Left lung (tissue), 10 donors: ENCODE results near the gene YBX3. TPM values are rescaled to one million over a fixed set of nuclear protein-coding genes. Genes with fewer than 3 reads are reported as not detected.

ENCODE experiments used
- ATAC-seq: fragments of 200-7000 bp; cut with Tn5 transposase; one replicate; pipeline ENCODE4 v1.9.1; 2020; ENCODE audit warnings: moderate library complexity
- DNase-seq, 4 donors: peaks; one replicate each; pipeline ENCODE4 v3.0.0-alpha.2; 2013 to 2020
- H3K27ac ChIP-seq, 2 donors: fragments of 200-600 bp; sonication (generic) in 1 of 2; one replicate each; pipeline versions ENCODE4 v1.5.0 to v1.8.0; 2020 to 2021
- H3K27me3 ChIP-seq, 2 donors: fragments of 200-600 bp; sonication (generic) in 1 of 2; one replicate each; pipeline versions ENCODE4 v1.5.0 to v1.8.0; 2020 to 2021
- H3K36me3 ChIP-seq, 2 donors: fragments of 200-600 bp; sonication (generic) in 1 of 2; one replicate each; pipeline versions ENCODE4 v1.5.0 to v1.8.0; 2020 to 2021
- H3K4me1 ChIP-seq, 2 donors: fragments of 200-600 bp; one replicate each; pipeline ENCODE4 v1.8.0; 2021
- H3K4me3 ChIP-seq, 2 donors: fragments of 200-600 bp; sonication (generic) in 1 of 2; one replicate each; pipeline versions ENCODE4 v1.5.0 to v1.8.0; 2020 to 2021; ENCODE audit warnings: mild to moderate bottlenecking in 1 of 2
- H3K9me3 ChIP-seq, 2 donors: fragments of 200-600 bp; sonication (generic) in 1 of 2; one replicate each; pipeline versions ENCODE4 v1.5.0 to v1.8.0; 2020 to 2021
- intact Hi-C, 2 donors: fragments of 100-400 bp; cut with DNase I; formaldehyde crosslinking; loops; one replicate each; pipeline versions ENCODE4 v1.11.2 to v1.14.2; 2022
- polyA plus RNA-seq, 6 donors: library from polyadenylated mRNA; unstranded; fragments of 120-200 nt; gene quantifications; one replicate each; pipeline ENCODE4 v1.2.1, GENCODE V29; 2013; ENCODE audit not compliant: insufficient read length in 6 of 6
- total RNA-seq, 2 donors: library from RNA; stranded (reverse); fragmentation: NEBNext Ultra II Directional; extraction: Animal tissue kit (Norgen Biotek cat#: 25700); gene quantifications; one replicate each; pipeline ENCODE4 v1.2.1, GENCODE V29; 2021
- TF ChIP-seq, protein P1 (sequence below), 2 donors: fragments of 200-600 bp; sonication (generic) in 1 of 2; IDR thresholded peaks; one replicate each; pipeline versions ENCODE4 v1.5.0 to v1.8.0; 2021; ENCODE audit warnings: antibody characterized with exemption in 2 of 2
- donor health status: DM: no; HTN: yes; CAD: no.
- donor health status: DM: no; HTN: no; CAD: no.

Gene YBX3
- total and polyA plus RNA-seq, 8 donors, result 145 to 285 (median 157) TPM

GRCh38 chr12:10735428-10735827, 12.3 kb upstream of the YBX3 start:
- H3K4me1 ChIP-seq, result no peaks in the 10 kb centered on the region
- H3K4me3 ChIP-seq, result no peak overlapping the region
- intact Hi-C loops, result no loop called here
- H3K9me3 ChIP-seq, result no peaks in the 10 kb centered on the region
- no peaks in the 10 kb centered on the region for H3K27me3 ChIP-seq
- TF ChIP-seq, protein P1, sequence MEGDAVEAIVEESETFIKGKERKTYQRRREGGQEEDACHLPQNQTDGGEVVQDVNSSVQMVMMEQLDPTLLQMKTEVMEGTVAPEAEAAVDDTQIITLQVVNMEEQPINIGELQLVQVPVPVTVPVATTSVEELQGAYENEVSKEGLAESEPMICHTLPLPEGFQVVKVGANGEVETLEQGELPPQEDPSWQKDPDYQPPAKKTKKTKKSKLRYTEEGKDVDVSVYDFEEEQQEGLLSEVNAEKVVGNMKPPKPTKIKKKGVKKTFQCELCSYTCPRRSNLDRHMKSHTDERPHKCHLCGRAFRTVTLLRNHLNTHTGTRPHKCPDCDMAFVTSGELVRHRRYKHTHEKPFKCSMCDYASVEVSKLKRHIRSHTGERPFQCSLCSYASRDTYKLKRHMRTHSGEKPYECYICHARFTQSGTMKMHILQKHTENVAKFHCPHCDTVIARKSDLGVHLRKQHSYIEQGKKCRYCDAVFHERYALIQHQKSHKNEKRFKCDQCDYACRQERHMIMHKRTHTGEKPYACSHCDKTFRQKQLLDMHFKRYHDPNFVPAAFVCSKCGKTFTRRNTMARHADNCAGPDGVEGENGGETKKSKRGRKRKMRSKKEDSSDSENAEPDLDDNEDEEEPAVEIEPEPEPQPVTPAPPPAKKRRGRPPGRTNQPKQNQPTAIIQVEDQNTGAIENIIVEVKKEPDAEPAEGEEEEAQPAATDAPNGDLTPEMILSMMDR (IDR thresholded peaks at IDR 0.05), result no peak
- H3K27ac ChIP-seq, result no peak overlapping the region
- DNase-seq (no peak), ATAC-seq (no peak)
- H3K36me3 ChIP-seq, result no peaks in the 10 kb centered on the region

GRCh38 chr12:10732549-10732948, 9.4 kb upstream of the YBX3 start:
- no peak overlapping the region for H3K4me3 ChIP-seq
- H3K27me3 ChIP-seq, result no peaks in the 10 kb centered on the region
- H3K4me1 ChIP-seq, result no peaks in the 10 kb centered on the region
- intact Hi-C loops, result no loop called here
- H3K36me3 ChIP-seq, result no peaks in the 10 kb centered on the region
- H3K9me3 ChIP-seq, result no peaks in the 10 kb centered on the region
- ATAC-seq (no peak), DNase-seq (no peak)
- TF ChIP-seq, protein P1 (IDR thresholded peaks at IDR 0.05), result no peak
- no peak overlapping the region for H3K27ac ChIP-seq

DNA sequence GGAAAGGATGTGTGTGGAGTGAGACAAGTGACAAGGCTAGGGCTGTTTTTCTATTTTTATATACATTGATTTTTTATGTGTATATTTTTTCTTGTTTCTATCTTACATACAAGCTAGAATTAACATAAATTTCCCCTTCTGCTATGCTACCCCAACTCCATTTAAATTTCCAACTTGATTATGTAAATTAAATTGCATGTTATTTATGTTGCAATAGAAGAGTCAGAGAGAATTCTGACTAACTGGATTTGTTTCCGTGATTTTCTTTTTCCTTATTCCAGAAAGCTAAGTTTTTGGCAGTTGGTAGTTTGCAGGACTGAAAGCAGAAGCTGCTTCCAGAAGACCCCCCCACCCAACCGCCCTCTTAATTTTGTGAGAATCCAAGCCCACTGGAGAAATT, 8.9 kb upstream of the YBX3 start:
- H3K36me3 ChIP-seq, result no peaks in the 10 kb centered on the region
- TF ChIP-seq, protein P1 (IDR thresholded peaks at IDR 0.05), result no peak
- H3K27me3 ChIP-seq, result no peaks in the 10 kb centered on the region
- no peak overlapping the region for H3K4me3 ChIP-seq
- ATAC-seq (no peak), DNase-seq (no peak)
- intact Hi-C loops, result no loop called here
- no peaks in the 10 kb centered on the region for H3K4me1 ChIP-seq
- H3K27ac ChIP-seq, result no peak overlapping the region
- no peaks in the 10 kb centered on the region for H3K9me3 ChIP-seq

DNA sequence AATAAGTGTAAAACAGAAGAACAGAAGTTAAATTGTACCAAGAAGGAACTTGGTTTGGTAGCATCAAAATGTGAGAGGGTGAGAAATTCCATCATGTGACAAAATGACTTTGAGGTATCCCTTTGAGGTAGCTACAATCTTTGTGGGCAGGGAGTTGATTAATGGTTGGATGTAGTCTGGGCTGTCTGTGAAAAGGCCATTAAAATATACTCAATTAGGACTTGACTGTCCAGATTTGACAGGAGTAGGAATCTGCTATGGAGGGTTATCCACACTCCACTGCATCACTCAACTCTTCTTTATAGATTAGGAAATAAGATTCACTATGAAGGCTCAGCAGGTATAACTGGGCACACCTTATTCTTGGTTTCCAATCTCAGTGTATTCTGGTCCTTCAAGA, 7.4 kb upstream of the YBX3 start:
- intact Hi-C loops, result no loop called here
- TF ChIP-seq, protein P1 (IDR thresholded peaks at IDR 0.05), result no peak
- Histone ChIP-seq H3K36me3 (no peaks in the 10 kb centered on the region), H3K27me3 (peaks cover 0 to 3% of the 10 kb centered on the region in 2 donors), H3K4me1 (no peaks in the 10 kb centered on the region), H3K4me3 (no peak overlapping the region), H3K27ac (no peak overlapping the region), H3K9me3 (no peaks in the 10 kb centered on the region)
- DNase-seq (no peak), ATAC-seq (no peak)

DNA sequence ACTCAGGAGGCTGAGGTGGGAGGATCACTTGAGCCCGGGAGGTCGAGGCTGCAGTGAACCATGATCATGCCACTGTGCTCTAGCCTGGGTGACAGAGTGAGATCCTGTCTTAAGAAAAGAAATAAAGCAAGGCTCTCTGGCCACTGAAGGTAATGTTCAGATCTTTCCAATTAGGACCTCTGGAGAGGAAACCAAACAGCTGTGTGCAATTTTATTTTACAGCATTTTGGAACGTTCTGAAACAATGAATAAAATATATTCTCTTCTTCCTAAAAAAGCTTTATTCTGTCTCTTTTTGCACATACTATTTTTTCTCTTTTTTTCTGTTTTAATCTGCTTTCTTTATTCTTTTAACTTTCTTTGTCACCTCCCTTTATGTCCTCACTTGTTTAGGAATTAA, 5.0 kb upstream of the YBX3 start:
- Histone ChIP-seq H3K27me3 (peaks cover 0 to 11% of the 10 kb centered on the region in 2 donors), H3K27ac (no peak overlapping the region), H3K9me3 (no peaks in the 10 kb centered on the region), H3K4me1 (peaks cover 0 to 4% of the 10 kb centered on the region in 2 donors), H3K4me3 (no peak overlapping the region), H3K36me3 (no peaks in the 10 kb centered on the region)
- no peak for ATAC-seq
- TF ChIP-seq, protein P1 (IDR thresholded peaks at IDR 0.05), result no peak
- intact Hi-C loops, result no loop called here
- DNase-seq, result no peak
